Astrocyte (in vitro differentiated cells and primary cell): ENCODE data around the gene GDI2. TPM values are rescaled to one million over a fixed set of nuclear protein-coding genes. Genes with fewer than 3 reads are reported as not detected.

Experiments used
- DNase-seq: peaks from one replicate; pipeline ENCODE4 v3.0.0-alpha.2; 2010; ENCODE audit warnings: low read depth
- FAIRE-seq: peaks from 2 replicates; lab custom pipeline; 2011; peaks lifted over from hg19 to GRCh38; lab: Jason Lieb, UNC
- H2AFZ ChIP-seq: 2 replicates; pipeline ENCODE4 v1.6.0; 2012; ENCODE audit warnings: low read depth, low read length, inconsistent platforms
- H3K27ac ChIP-seq: 2 replicates; pipeline ENCODE4 v1.5.1; 2011; ENCODE audit warnings: low read depth, low read length, inconsistent platforms
- H3K27me3 ChIP-seq: 2 replicates; pipeline ENCODE4 v1.6.0; 2011; ENCODE audit warnings: low read length, inconsistent platforms; ENCODE audit not compliant: insufficient read depth
- H3K36me3 ChIP-seq: 2 replicates; pipeline ENCODE4 v1.5.1; 2011; ENCODE audit warnings: low read length, inconsistent platforms; ENCODE audit not compliant: insufficient read depth
- H3K4me1 ChIP-seq: 2 replicates; pipeline ENCODE4 v1.5.1; 2011; ENCODE audit warnings: low read length, inconsistent platforms; ENCODE audit not compliant: insufficient read depth
- H3K4me2 ChIP-seq: 2 replicates; pipeline ENCODE4 v1.6.0; 2012; ENCODE audit warnings: low read length, inconsistent platforms
- H3K4me3 ChIP-seq: 2 replicates; pipeline ENCODE4 v1.5.1; 2011; ENCODE audit warnings: low read depth, mild to moderate bottlenecking, low read length, inconsistent platforms; ENCODE audit not compliant: insufficient read depth
- H3K79me2 ChIP-seq: 2 replicates; pipeline ENCODE4 v1.6.0; 2012; ENCODE audit warnings: mild to moderate bottlenecking, low read length, inconsistent platforms; ENCODE audit not compliant: insufficient read depth
- H3K9ac ChIP-seq: 2 replicates; pipeline ENCODE4 v1.6.0; 2012; ENCODE audit warnings: mild to moderate bottlenecking, low read length, inconsistent platforms
- H3K9me3 ChIP-seq: 2 replicates; pipeline ENCODE4 v1.5.1; 2012; ENCODE audit warnings: low read depth, mild to moderate bottlenecking, low read length, inconsistent platforms; ENCODE audit not compliant: insufficient read depth
- H4K20me1 ChIP-seq: 2 replicates; pipeline ENCODE4 v1.6.0; 2012; ENCODE audit warnings: low read length, inconsistent platforms; ENCODE audit not compliant: insufficient read depth
- H3K27ac Mint-ChIP-seq: one replicate; pipeline ENCODE4 v1.8.0; 2021; ENCODE audit warnings: mild to moderate bottlenecking, mixed read lengths; ENCODE audit not compliant: unreplicated experiment
- H3K27me3 Mint-ChIP-seq: one replicate; pipeline ENCODE4 v1.8.0; 2021; ENCODE audit warnings: low read depth, mixed read lengths; ENCODE audit not compliant: unreplicated experiment
- H3K36me3 Mint-ChIP-seq: one replicate; pipeline ENCODE4 v1.8.0; 2021; ENCODE audit warnings: low read depth, mixed read lengths; ENCODE audit not compliant: unreplicated experiment
- H3K4me1 Mint-ChIP-seq: one replicate; pipeline ENCODE4 v1.8.0; 2021; ENCODE audit warnings: low read depth, mixed read lengths; ENCODE audit not compliant: unreplicated experiment
- H3K4me3 Mint-ChIP-seq: one replicate; pipeline ENCODE4 v1.8.0; 2021; ENCODE audit warnings: mild to moderate bottlenecking, moderate library complexity, mixed read lengths; ENCODE audit not compliant: unreplicated experiment
- H3K9me3 Mint-ChIP-seq: one replicate; pipeline ENCODE4 v1.8.0; 2021; ENCODE audit warnings: mild to moderate bottlenecking, mixed read lengths; ENCODE audit not compliant: unreplicated experiment
- CTCF ChIP-seq: IDR thresholded peaks from 2 replicates; pipeline ENCODE4 v1.5.1; 2011; ENCODE audit warnings: low read depth, mild to moderate bottlenecking, inconsistent platforms, low read length, moderate library complexity; ENCODE audit not compliant: insufficient read depth
- EZH2 ChIP-seq: IDR thresholded peaks from 2 replicates; pipeline ENCODE4 v1.6.1; 2012; ENCODE audit warnings: mild to moderate bottlenecking, low read length, inconsistent platforms; ENCODE audit not compliant: insufficient read depth
- total RNA-seq: library from RNA; stranded (reverse); gene quantifications from 2 replicates; pipeline ENCODE4 v1.2.1, GENCODE V29; 2021

GDI2 gene
- total RNA-seq, 1 donor from 2014 or later, result 280 TPM

DNA sequence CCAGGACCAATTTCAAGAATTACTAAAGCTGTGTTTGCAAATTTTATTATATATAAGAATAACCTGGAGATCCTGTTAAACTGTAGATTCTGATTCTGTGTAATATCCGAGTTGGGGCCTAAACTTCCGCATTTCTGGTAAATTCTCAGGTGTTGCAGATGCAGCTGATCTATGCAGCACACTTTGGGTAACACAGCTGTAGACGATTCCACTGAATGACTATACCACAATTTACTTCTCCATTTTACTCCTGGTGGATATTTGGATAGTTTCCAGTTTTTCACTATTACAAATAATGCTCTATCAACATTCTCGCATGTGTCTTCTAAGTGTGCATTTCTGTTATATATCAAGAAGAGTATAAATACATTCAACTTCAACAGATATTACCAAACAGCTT lies 7.5 kb downstream of the GDI2 start:
- TF ChIP-seq CTCF (no peak), EZH2 (no peak)
- no peak overlapping the region for H3K4me3 Mint-ChIP-seq
- DNase-seq (no peak), FAIRE-seq (no peak)
- H3K4me1 Mint-ChIP-seq, result peaks cover 23% of the 10 kb centered on the region
- peaks cover 4% of the 10 kb centered on the region for H3K36me3 Mint-ChIP-seq
- Histone ChIP-seq H3K4me3 (no peak overlapping the region), H3K36me3 (peaks cover 5% of the 10 kb centered on the region), H3K4me1 (peaks cover 12% of the 10 kb centered on the region), H3K27me3 (no peaks in the 10 kb centered on the region), H3K9ac (no peak overlapping the region), H3K27ac (no peak overlapping the region), H3K79me2 (peaks cover 100% of the 10 kb centered on the region), H4K20me1 (peaks cover 98% of the 10 kb centered on the region), H3K4me2 (no peak overlapping the region), H2AFZ (no peak overlapping the region), H3K9me3 (no peaks in the 10 kb centered on the region)
- no peaks in the 10 kb centered on the region for H3K27me3 Mint-ChIP-seq
- no peaks in the 10 kb centered on the region for H3K9me3 Mint-ChIP-seq
- H3K27ac Mint-ChIP-seq, result no peak overlapping the region

DNA sequence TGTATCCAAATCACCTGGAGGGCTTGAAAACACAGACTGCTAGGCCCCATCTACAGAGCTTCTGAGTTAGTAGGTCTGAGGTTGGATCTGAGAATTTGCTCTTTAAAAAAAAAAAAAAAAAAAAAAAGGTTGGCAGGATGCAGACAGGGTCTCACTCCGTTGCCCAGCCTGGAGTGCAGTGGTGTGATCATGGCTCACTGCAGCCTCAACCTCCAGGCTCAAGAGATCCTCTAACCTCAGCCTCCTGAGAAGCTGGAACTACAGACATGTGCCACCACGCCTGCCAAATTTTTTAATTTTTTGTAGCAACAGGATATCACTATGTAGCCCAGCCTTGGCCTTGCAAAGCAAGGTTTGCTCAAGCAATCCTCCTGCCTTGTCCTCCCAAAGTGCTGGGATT lies 8.0 kb downstream of the GDI2 start:
- Mint-ChIP-seq H3K9me3 (no peaks in the 10 kb centered on the region), H3K27ac (no peak overlapping the region), H3K27me3 (no peaks in the 10 kb centered on the region), H3K4me1 (peaks cover 21% of the 10 kb centered on the region), H3K4me3 (no peak overlapping the region), H3K36me3 (peaks cover 4% of the 10 kb centered on the region)
- Histone ChIP-seq H2AFZ (no peak overlapping the region), H4K20me1 (peaks cover 98% of the 10 kb centered on the region), H3K9me3 (no peaks in the 10 kb centered on the region), H3K4me1 (peaks cover 8% of the 10 kb centered on the region), H3K79me2 (peaks cover 100% of the 10 kb centered on the region), H3K4me3 (no peak overlapping the region), H3K9ac (no peak overlapping the region), H3K36me3 (peaks cover 7% of the 10 kb centered on the region), H3K27me3 (no peaks in the 10 kb centered on the region), H3K27ac (no peak overlapping the region), H3K4me2 (no peak overlapping the region)
- no peak for FAIRE-seq
- no peak for DNase-seq
- no peak for TF ChIP-seq EZH2
- no peak for TF ChIP-seq CTCF

GRCh38 chr10:5804386-5804785 lies 8.8 kb downstream of the GDI2 start:
- no peaks in the 10 kb centered on the region for H3K9me3 Mint-ChIP-seq
- Histone ChIP-seq H3K4me2 (no peak overlapping the region), H3K27ac (no peak overlapping the region), H3K9ac (no peak overlapping the region), H3K9me3 (no peaks in the 10 kb centered on the region), H3K27me3 (no peaks in the 10 kb centered on the region), H3K4me3 (no peak overlapping the region), H3K36me3 (peaks cover 16% of the 10 kb centered on the region), H3K4me1 (peaks cover under 1% of the 10 kb centered on the region), H3K79me2 (peaks cover 100% of the 10 kb centered on the region), H4K20me1 (peaks cover 98% of the 10 kb centered on the region), H2AFZ (no peak overlapping the region)
- H3K36me3 Mint-ChIP-seq, result peaks cover 4% of the 10 kb centered on the region
- H3K27me3 Mint-ChIP-seq, result no peaks in the 10 kb centered on the region
- no peak for DNase-seq
- peaks cover 13% of the 10 kb centered on the region for H3K4me1 Mint-ChIP-seq
- no peak for FAIRE-seq
- no peak overlapping the region for H3K27ac Mint-ChIP-seq
- H3K4me3 Mint-ChIP-seq, result no peak overlapping the region
- TF ChIP-seq CTCF (no peak), EZH2 (no peak)
